NCI-H2227 (cell line): Measurements from ENCODE around the gene PROM1.

ENCODE experiments used
- DNase-seq: peaks from one replicate; lab custom pipeline; 2025; ENCODE audit not compliant: unreplicated experiment; lab: John Stamatoyannopoulos, UW

The PROM1 gene

DNA sequence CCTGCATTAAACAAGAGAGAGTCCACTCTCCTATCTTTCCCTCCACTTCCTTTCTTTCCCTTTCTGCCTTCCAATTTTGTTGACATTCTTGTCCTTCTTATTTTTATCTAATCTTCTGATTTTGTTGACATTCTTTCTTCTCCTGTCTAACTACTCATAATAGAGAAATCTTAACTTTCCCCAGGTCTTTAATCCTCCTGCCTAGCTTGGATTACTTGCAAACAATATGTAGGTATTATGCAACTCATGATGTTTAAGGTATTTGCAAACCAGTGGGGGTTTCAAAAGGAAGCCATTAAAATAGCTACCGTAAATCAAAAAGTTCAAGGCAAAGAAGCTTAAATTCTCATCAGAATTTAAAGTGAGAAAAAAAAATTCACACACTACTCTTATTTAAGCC is 53.9 kb downstream of the PROM1 start:
- no peak for DNase-seq

DNA sequence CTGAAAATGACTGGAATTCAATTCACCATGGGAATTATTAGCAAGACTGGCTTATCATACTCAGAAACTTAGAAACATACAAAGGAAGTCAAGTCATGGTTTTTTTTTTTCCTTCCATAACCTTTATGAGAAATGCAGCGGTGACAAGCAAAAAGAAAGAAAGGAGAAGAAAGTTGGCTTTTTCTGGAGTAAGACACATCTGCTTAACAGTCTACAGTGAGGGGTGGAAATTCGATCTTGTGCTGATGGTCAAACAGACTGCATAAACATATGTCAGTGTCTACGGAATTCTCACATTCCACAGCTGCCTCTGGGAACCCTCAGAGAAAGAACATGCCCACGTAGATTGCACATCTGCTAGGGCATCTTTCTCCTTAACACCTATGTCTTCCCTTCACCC is 54.6 kb downstream of the PROM1 start:
- DNase-seq: no peak

DNA sequence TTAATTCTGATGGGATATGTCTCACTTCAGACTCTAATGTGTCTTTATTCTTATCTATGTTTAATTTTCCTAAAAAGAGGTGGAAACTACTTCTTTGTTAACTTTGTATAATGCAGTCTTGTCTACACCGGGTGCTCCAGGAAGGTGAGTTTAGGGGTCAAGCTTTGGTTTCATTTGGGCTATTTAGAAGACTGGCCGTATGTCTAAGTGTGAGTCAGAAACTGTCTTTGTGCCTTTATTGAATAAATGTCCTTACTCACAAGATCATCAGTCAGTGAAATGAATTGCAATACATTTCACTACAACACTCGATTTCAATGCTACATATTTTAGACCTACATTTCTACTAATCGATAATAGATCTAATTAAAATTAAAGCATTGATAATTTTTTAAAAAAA is 56.2 kb downstream of the PROM1 start:
- DNase-seq: no peak

DNA sequence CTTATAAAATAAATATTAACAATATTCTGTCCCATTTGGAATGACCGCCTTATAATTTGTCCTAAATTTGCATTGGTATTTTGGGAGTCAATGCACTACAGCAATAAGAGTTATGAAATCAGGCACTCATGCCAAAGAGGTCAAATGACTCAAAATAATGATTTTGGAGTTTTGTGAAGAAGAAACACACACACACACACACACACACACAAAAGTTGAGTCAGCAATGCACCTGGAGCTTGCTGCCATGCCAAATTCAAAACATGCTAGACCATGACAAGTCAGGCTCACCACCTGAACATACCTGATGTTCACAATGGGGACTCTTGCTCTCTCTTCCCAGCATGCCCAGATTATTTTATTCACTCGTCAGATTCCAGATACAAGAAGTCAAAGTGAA is 56.7 kb downstream of the PROM1 start:
- DNase-seq: no peak

DNA sequence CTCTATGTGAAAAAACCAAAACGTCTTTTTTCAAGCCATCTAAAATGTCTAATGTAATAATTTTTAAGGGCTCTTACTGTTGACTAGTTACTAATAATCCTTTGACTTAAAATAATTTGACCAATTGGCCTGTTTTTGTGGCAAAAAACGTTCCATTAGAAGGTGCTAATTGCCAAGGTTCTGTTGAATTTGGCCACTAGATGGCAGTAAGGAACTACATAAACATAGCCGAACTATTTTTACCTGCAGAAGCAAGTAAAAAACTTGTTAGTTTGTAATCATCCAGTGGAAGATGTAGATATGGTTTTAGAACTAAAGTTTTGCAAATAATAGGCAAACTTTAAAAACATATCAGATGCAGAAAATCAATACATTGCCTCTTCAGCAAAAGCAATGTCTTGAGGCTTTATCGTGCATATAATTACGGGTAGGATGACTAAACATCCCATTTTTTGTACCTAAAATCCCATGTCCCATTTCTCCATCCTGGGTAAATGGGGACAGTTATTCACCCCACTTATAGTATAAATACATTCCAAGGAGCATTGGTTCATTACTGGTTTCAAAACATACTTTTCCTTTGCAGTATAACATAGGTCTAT is 57.6 kb downstream of the PROM1 start:
- DNase-seq: peak; percentile 49

DNA sequence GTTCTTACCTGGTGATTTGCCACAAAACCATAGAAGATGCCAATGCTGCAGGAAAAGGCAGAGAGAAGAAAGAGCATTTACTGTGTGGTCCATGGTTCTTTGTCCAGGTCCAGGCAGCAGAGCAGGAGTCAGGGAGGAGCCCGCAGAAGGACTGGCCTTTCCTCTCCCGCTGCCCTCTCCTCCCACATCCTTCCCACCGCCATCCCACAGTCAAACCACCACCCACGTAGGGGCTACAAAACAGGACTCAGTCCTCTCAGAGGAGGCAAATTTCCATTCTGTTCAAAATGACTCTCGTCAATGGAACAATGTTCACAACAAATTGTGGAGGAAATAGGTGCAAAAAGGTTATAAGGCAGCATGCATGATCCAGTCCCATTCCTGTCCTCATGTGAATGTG is 58.6 kb downstream of the PROM1 start:
- no peak for DNase-seq

DNA sequence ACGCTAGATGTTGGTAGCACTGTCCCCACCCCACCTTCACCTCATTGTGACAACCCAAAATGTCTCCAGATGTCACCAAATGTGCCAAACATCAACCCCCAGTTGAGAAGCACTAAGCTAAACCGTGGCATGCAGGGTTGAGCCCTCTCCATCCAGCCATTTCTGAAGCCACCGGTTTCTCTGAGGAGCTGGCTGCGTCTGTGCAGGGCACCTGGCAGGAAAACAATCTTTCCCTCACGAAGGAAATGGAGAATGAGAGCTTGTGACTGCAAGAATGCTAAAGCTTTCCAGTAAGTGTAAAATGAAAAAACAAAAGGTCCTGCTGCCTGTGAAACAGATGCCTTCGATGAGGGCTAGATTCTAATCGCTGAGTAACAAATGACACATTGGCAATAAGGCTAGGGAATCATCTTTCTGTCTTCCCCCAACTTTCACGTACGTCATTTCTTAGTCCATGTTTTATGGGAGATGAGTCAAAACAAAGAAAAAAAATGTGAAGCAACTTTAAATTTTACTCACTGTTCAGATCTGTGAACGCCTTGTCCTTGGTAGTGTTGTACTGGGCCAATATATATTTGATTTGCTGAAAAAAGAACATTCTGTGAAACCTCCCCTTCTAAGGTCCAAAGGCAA is 59.9 kb downstream of the PROM1 start:
- no peak for DNase-seq

DNA sequence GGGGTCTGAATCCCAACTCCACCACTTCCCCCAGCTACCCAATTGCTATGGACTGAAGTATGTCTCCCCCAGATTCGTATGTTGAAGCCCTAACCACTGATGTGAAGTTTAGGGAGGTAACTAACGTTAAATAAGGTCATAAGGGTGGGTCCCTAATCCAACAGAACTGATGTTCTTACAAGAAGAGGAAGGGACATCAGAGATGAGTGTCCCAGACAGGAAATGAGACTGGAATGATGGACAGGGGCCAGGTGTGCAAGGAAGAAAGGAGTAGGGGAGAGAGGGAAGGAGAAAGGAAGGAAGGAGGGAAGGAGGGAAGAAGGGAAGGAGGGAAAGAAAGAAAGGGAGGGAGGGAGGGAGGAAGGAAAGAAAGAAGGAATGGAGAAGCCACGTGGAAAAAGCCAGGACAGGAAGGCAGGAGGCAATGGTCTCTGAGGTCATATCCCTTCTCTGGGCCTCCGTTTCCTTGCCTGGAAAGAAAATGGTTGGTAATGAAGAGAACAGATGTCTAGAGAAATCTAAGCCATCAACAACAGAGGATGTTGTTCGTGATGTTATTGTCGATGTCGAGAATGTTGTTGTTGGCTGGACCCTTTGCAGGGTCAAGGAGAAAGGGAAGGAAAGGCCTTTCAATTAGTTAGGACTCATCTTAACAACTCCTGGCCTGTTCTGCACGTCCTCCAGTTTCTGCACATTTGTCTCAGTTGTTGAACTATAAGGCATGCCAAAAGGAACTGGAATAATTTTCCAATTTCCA is 61.8 kb downstream of the PROM1 start:
- no peak for DNase-seq

DNA sequence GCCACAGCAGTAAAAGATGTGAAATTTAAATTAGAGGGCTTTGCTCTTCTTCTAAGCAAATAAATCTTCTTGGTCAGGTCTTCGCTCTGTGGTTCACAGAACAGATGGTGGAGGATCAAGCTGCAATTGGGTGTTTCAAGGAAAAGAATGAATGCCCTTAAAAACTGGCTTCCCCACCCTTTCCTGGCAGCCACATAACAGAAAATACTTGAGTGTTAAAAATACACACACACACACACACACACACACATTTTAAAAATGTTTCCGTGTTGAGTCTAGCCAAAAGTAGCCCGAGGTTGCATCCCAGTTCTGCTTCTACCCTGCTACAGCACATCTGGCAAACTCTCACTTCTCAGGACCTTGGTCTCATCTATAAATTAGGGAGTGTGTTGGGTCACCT is 64.2 kb downstream of the PROM1 start:
- DNase-seq: no peak

DNA sequence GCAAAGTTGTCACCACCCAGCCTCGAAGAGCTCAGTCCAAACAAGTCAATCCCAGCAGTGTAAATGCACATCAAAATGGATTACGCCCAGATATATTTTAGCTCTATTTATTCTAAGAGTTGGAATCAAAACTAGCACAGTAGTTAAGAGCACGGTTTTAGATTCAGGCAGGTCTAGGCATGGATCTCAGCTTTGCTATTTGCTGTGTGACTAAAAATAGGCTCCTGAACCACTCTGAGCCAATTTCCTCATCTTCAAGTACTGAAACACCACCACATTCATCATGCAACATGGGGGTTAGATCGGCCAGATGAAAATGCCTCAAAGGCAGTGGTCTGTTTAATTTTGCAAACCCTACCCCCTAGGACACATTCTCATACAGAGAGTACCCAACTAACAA is 65.0 kb downstream of the PROM1 start:
- no peak for DNase-seq

DNA sequence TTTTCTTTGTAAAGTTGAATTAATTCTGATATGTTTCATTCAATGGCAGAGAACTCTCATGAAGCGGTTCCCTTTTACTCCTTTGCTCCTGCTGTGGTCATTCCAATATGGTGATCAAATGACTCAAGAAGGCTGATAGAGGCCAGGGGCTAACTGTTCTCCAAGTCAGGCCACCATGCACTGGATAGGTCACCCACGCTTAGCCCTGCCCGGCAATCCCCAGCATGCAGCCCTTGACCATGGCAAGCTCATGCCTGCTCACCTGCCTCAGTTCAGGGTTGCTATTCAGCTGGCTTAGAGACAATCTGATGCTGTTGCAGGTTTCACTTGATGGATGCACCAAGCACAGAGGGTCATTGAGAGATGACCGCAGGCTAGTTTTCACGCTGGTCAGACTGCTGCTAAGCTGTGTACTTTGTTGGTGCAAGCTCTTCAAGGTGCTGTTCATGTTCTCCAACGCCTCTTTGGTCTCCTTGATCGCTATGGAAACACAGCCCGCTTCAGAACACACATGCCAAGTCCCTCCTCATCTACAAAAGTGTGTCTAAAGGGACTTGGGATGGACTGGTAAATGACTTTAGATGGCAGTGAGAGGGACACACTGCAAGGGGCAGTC is 65.7 kb downstream of the PROM1 start:
- DNase-seq: no peak

DNA sequence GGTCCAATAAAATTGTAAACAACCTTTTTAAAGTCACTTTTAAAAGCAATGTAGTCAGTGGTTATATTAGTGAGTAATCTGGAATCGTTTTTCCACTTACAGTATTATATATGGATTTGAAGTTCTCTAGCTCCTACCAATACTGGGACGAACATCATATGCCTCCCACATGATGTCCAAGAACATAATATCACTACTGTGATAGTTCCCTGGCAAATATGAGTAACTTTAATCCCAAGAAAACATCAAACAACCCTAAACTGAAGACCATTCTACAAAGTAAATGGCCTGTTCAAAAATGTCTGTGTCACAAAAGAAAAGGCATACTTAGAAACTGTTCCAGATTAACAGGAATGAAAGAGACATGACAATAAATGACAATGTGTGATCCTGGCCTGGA is 67.3 kb downstream of the PROM1 start:
- DNase-seq: no peak

DNA sequence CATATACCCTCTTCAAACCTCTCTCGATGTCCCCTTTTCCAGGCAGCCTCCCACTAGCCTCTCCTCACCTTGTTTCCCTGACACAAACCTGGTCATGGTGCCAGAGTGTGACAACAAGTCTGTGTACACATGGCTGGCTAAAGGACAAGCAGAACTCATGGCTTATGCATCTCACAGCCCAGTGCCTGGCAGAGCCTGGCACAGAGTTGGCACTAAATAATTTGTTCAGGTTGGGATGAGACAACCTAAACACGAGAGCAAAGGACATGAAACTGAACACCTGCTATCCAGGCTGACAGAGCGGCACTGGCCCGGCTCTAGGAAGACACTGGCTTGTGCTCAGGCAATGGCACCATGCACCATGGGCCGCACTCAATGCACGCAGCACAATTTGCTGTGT is 72.7 kb downstream of the PROM1 start:
- no peak for DNase-seq

DNA sequence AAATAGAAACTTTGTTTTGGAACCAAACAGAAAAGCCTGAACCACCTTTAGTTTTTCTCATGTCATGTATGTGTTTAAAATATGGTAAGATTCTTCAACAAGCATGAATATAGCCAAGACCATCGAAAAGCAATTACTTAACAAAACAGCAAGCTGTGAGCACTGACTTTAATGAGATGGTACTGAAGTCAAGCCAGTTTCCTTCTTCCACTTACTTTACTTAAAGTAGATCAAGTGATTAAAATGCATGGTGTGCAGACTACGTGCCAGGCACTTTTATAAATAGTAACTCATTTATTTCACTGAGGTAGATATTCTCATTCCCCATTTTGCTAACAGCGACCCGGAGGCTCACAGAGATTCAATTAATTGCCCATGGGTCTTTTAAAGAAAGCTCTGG is 74.7 kb downstream of the PROM1 start:
- no peak for DNase-seq

DNA sequence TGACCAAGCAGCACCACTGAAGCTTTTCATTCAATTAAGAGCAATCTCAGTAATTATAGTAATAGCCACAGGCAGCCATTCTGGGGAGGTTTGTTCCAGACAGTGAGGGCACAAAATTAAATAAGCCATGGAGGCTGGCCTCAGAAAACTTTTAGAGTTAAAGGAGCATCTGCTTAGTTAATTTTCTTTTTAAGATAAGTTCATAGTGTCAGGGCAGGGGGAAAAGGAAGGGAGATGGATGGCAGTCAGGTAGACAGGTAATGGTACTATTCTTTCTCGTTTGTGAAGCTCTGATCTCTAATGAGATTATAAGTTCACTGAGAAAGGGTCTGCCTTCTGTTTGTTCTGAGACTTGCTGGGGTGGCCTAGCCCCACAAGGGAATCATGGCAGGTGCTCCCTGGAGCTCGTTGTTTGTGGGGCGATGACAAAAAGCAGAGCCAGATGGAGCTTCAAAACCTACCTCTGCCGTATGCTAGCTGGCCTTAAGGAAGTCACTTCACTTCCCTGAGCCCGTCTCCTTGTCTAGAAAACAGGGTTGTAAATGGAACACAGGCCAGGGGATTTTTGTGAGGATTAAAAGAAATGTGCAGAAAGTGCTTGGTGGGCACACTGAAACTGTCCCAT is 76.2 kb downstream of the PROM1 start:
- DNase-seq: no peak

DNA sequence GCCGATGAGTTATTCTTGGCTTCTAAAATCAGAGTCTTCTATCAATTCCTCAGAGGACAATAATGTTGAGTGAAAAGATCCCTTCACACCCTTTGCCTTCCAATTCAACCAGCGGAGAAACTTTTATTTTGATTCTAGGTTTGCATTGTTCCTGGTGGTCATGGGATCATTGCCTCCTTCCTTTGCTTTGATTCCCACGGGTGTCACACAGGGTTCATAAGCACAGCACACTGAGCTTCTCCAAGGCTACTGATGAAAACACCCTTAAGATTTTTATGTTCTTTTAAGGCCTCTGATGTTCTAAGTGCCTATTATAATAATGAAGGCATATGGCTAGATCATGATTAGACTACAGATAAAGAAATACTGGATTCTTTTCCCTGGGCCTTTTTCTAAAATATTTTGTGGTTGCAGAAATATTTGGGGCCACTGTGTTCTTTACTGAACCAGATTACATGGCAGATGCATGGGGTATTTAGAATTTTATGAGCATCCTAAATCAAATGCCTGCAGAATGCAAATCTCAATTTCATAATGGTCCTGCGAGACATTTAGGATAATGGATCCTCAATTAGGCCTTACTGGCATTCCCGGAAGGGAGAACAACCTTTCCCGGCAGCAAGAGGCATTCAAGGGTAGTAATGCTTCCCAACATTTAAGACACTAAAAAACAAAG is 76.9 kb downstream of the PROM1 start:
- no peak for DNase-seq

DNA sequence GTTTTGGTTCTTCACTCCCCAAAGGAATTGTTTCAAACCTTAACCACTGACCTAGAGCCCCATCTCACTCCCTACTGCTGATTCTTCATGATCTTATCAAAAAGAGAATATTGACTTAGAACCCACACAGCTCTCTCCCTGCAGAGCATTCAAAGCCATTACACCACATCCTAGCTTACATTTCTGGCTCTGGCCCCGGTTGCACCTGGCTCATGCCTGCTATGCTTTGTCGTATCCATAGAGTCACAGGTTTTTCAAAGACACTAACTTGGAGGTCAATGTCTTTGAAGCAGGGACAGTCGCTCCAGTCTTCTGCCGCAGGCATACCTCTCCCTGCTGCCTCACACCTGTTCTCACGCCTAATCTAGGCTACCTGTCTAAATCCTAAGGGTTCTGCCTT is 78.1 kb downstream of the PROM1 start:
- no peak for DNase-seq

DNA sequence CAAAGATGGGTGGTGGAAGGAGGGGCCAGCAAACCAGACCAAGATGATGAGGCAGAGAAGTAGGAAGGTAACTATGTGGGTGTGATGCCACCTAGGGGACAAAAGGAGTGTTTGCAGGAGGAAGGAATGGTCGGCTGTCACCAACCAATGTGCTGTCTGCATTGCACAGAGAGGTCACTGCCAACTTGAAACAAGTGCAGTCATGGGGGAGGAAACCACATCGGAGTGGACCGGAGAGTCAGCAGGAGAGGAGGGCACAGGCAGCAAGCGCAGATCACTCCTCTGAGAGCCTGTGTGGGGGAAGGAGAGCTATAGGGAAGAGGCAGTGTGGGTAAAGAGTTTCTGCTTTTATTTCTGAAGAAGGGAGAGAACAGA is 82.4 kb downstream of the PROM1 start:
- DNase-seq: peak; percentile 47

DNA sequence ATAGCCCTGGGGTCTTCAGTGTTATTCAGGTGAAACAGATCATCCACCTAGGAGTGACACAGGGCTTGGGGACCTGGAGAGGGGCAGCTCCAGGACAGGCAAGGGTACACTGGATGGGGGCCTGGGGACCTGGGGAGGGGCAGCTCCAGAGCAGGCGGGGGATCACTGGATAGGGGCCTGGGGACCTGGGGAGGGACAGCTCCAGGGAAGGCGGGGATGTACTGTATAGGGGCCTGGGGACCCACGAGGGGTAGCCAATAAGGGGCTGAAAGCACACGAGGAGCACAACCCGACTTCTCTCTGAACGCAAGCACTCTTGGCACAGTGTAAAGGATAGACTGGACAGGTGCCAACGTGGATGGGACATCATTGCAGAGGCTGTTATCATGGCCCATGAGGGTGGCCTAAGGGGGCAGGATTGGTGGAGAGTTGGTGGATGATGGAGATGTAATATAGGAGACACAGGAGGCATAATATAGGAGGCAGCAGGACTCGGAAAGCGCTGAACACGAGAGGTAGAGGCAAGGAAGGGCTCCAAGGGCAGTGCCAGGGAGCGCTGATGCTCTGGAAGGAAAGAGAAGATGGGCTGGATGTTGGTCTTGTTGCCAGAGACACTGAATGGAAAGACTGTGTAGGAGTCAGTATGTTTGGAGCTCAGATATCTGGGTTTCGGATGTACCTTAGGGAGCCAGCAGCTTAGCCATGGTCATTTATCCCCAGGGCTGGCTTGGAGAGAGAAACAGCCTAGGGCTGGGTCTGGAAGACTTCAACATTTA is 82.9 kb downstream of the PROM1 start:
- no peak for DNase-seq

DNA sequence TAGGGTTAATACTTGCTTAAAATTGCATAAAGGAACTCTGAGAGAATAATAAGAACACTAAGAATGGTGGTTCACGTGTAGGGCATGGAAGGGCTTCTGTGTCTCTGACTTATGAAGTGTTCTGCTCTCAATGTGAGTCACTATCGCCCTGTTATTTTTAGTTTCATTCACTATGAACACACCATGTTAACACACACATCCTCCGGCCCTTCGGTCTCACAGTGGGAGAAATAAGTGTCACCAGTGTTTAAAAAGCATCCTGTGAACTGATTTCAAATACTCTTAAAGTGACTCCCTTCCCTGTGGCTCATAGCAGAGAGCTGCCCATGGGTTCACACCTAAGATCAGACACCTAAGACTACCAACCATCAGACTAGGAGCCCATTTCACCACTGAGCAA is 87.0 kb downstream of the PROM1 start:
- no peak for DNase-seq
